SIG-M5 treated with dmso at 0.1 percent for 504 hours (cell line): ENCODE data around the gene ATP13A4.

Experiments
- DNase-seq: peaks from one replicate; lab custom pipeline; 2025; ENCODE audit not compliant: unreplicated experiment; lab: John Stamatoyannopoulos, UW

ATP13A4 gene

GRCh38 chr3:193400304-193400703 is 154.4 kb downstream of the ATP13A4 start:
- no peak for DNase-seq

DNA sequence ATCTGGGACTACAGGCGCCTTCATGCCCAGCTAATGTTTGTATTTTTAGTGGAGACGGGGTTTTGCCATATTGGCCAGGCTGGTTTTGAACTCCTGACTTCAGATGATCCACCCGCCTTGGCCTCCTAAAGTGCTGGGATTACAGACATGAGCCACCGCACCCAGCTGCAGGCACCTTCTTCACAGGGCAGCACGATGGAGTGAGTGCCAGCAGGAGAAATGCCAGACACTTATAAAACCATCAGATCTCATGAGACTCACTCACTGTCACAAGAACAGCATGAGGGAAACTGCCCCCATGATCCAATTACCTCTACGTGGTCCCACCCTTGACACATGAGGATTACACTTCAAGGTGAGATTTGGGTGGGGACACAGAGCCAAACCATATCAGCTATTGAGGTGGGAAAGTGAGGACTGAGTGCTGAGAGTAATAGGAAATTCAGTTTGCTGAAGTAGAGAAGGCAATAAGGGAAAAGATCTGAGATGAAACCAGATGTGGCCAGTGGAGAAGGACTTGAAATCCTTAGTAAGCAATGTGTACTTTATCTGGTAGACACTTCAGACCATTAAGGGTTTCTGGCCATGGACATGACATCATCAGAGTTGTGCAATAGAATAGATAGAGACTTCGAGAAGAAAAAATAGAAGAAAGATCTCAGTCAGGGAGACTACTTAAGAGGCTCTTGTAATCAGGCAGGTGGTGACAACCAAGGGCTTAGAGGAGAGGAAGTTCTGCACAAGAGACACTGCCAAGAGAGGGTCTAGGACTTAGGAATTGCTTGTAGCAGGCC is 158.0 kb downstream of the ATP13A4 start:
- DNase-seq = no peak

DNA sequence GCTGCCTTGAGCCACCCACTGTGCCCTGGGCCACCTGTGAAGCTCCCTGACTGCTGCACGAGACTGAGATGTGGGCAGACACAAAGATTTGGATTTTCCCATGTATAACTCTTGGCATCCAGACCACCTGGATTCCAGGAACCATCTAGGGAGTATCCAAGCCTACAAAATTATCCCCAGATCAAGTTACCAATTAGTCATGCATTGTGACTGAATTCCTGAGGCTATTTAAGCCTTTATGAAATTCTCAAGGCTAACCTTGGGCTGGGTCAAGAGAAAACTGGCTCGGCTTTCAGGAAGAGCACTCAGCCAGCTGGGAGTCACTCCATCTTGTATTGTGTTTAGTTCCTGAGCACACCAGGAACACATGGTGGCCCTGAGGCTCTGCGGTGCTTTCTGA is 162.8 kb downstream of the ATP13A4 start:
- no peak for DNase-seq

GRCh38 chr3:193389335-193389734 is 165.4 kb downstream of the ATP13A4 start:
- DNase-seq = no peak

DNA sequence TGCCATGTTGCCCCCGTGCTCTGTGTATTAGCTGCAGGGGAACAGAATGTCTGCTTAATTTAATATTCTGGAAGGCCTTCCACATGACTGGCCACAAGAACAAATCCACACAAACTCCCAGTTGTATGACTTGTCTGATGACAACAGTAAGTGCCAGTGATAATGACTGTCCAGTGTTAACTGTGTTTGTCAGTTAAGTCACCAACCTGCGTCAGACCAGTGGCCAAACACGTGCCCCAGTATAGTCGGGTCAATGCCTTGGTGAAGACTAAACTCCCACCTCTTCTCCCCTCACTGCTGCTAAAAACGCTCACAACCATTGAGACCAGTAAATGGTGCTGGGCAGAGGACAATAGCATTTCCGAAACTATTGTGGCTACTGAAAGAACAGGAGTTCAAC is 166.3 kb downstream of the ATP13A4 start:
- no peak for DNase-seq

GRCh38 chr3:193387596-193387995 is 167.1 kb downstream of the ATP13A4 start:
- no peak for DNase-seq

DNA sequence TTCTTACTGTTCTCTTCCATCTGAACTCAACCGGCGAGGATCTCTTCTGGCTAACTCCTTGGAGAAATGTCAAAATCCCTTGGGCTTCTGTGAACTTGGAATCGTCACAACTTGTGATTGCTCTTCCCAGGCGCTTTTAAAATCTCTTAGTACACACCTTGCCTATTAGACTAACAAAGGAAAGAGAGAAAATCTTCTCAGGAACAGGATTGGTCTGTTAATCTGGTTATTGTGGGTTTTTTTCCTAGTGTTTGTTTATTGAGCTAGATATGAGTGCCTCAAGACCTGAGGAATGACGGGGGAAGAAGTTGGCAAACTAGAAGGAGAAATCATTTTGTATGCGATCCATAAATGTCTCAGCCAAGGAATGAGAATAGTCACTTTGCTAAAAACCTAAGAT is 176.0 kb downstream of the ATP13A4 start, which contains the start of gene ATP13A5:
TSS of gene ATP13A5 (minus strand) at position 48 of the 400 bp plus-strand sequence. CDS start at position 20, 28 bp downstream.
- DNase-seq = peak; percentile 15

- no peak for DNase-seq
These were observed 177.1 kb downstream of the ATP13A4 start for GRCh38 chr3:193377591-193377990.

DNA sequence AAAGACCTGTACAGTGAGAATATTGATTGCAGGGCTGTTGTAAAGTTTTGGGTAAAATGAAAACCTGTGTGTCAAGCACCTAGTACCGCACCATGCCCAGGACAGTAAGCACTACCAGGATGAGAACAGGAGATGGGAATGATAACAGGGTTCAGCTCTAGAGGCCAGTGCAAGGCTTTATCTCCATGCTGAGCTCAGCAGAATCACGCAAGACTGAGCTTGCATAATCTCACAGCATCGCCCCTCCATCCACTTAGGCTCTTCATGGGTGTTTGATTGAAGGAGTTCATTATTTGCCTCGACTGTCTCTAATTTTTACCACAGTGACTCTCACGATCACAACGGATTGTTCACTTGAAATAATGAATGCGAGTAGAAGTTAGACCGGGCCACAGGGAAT is 179.1 kb downstream of the ATP13A4 start:
- no peak for DNase-seq

DNA sequence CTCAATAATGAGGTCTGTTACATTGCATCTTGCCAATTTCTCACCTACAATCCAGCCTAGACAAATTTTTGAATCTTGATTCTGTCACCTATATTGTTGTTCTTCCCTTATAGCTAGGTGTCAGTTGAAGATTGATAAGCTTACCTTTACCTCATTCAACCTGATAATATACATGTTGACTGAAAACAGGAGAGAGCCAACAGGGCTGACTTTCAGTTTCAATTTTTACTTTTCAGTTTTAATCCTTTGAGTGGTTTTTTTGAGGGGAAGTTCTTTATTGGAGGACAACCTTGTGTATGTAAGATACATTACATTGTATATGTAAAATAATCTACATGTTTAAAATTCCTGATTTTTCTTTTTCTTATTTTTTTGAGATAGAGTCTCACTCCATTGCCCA is 181.9 kb downstream of the ATP13A4 start:
- no peak for DNase-seq

DNA sequence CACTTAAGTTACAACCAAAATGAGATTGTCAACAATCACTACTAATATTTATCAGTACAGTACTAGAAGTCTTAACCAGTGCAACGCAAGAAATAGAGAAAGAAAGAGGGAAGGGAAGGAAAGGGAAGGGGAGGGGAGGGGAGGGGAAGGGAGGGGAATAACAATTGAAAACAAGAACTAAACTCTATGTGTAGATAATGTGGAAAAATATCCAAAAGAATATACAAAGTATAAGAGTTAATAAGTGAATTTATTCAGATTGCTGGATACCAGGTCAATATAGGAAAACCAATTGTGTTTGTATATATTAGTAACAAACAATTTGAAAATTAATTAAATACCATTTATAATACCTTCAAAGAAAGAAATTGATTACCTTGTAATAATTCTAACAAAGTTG is 186.8 kb downstream of the ATP13A4 start:
- DNase-seq = no peak

- DNase-seq = no peak
These were observed 197.4 kb downstream of the ATP13A4 start for GRCh38 chr3:193357291-193357690.

GRCh38 chr3:193354423-193354822 is 200.3 kb downstream of the ATP13A4 start:
- no peak for DNase-seq
